SK-N-MC (cell line): ENCODE measurements around the gene PDE4C.

Experiments
- EZH2 ChIP-seq: fragments of 200-600 bp; sonication (generic); IDR thresholded peaks from one replicate; pipeline ENCODE4 v1.6.1; 2017; ENCODE audit warnings: antibody characterized with exemption
- FOXP2 ChIP-seq: optimal IDR thresholded peaks from 2 replicates; pipeline ENCODE3; 2011; ENCODE audit warnings: mild to moderate bottlenecking, moderate library complexity; ENCODE audit not compliant: insufficient read depth; ENCODE audit errors: extremely low read length, control extremely low read depth
- POLR2AphosphoS5 ChIP-seq: IDR thresholded peaks from 2 replicates; pipeline ENCODE4 v1.6.1; 2012; ENCODE audit warnings: mild to moderate bottlenecking, low read depth, low read length, borderline replicate concordance

GRCh38 chr19:18206018-18206417 lies 20.2 kb downstream of the PDE4C start:
- TF ChIP-seq EZH2 (no peak), POLR2AphosphoS5 (no peak), FOXP2 (no peak)
